ENCODE measurements around the gene C1QA.

DNA sequence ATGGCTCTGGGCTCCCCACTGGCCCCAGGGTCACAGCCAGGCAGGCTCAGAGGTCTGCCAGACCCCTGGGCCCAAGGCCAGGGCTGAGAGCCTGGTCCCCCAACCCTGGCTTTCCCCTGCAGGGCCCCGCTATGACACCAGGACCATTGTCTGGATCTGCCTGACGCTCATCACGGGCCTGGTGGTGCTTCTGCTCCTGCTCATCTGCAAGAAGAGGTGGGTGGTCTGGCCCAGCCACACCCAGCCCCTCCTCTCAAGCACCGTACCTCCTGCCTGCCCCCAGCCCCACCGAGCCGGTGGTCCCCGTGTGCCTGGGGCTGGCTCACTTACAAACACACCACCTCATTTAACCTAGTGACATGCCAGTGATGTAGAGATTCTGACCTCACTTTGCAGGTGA is 41.3 kb upstream of the C1QA start:
- TF ChIP-seq, protein P1, sequence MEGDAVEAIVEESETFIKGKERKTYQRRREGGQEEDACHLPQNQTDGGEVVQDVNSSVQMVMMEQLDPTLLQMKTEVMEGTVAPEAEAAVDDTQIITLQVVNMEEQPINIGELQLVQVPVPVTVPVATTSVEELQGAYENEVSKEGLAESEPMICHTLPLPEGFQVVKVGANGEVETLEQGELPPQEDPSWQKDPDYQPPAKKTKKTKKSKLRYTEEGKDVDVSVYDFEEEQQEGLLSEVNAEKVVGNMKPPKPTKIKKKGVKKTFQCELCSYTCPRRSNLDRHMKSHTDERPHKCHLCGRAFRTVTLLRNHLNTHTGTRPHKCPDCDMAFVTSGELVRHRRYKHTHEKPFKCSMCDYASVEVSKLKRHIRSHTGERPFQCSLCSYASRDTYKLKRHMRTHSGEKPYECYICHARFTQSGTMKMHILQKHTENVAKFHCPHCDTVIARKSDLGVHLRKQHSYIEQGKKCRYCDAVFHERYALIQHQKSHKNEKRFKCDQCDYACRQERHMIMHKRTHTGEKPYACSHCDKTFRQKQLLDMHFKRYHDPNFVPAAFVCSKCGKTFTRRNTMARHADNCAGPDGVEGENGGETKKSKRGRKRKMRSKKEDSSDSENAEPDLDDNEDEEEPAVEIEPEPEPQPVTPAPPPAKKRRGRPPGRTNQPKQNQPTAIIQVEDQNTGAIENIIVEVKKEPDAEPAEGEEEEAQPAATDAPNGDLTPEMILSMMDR (IDR thresholded peaks at IDR 0.05; ENCODE audit: borderline replicate concordance, extremely low read depth, low read length, poor library complexity, severe bottlenecking), result no peak
- no peak for TF ChIP-seq EZH2 (IDR thresholded peaks at IDR 0.05; ENCODE audit: borderline replicate concordance, low read depth, low read length, severe bottlenecking)
